C4-2B (cell line): Measurements from ENCODE around the gene PPP6R3.

ENCODE experiments used
- H3K27ac ChIP-seq: fragments of 450-650 bp; 2 replicates; pipeline ENCODE4 v1.5.1; 2017
- CTCF ChIP-seq: fragments of 450-650 bp; conservative IDR thresholded peaks from 2 replicates; pipeline ENCODE4 v1.5.1; 2017; ENCODE audit warnings: mild to moderate bottlenecking
- ZFX ChIP-seq: fragments of 450-650 bp; IDR thresholded peaks from 2 replicates; pipeline ENCODE4 v1.6.1; 2017

Gene PPP6R3

DNA sequence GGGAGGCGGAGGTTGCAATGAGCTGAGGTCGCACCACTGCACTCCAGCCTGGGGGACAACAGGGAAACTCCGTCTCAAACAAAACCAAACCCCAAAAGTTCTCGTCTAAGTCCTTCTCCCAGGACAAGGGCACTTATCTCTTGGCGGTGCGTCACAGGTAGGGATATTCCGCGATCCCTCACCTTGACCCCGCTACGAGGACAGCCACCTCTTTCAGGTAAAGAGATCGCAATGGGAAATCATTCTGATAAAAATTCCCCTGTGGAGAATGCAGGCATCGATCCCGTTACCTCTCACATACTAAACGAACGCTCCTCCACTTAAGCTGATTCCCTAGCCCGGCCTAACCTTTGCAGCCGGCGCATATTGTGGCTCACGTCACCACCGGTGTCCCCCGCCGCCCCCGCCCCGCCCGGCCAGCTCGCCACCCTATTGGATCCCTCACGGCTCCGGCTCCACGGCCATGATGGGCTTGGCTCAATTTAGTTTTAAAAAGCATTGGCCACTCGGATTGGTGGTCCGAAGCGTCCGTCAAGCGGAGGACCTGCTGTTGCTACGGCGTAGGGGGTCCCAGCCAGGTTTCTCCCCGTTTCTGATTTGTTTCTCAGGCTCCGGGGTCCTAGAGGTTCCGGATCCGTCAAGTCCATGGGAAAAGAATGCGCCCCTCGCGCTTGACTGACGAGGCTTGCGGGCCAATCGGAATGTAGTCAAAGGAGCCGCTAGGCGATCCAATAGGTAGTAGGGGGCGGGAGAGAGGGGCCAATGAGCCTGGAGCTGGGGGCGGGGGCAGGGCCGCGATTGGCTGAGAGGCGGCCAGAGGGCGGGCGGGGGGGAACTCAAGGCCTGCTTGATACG lies 439 bp upstream of the PPP6R3 start:
- H3K27ac ChIP-seq: peak overlapping the region; percentile 94
- TF ChIP-seq ZFX (no peak), CTCF (no peak)

DNA sequence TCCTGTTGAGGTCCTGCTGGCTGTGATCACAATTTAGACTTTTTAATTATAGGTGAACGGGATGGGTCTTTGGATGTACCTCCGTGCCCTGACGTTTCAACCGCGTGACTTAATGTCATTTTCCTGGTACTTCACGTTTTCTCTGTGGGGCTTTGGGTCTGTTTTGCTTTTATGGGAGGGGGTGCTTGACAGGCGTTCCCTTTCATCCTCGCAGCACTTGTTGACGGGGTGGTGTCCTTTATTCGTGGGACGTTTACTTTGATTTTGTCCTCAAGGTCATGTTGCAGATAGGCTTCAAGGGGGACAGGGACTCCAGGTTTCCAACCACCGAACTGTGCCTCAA lies 994 bp downstream of the PPP6R3 start:
- peak overlapping the region; percentile 94 for H3K27ac ChIP-seq
- TF ChIP-seq ZFX (no peak), CTCF (no peak)

DNA sequence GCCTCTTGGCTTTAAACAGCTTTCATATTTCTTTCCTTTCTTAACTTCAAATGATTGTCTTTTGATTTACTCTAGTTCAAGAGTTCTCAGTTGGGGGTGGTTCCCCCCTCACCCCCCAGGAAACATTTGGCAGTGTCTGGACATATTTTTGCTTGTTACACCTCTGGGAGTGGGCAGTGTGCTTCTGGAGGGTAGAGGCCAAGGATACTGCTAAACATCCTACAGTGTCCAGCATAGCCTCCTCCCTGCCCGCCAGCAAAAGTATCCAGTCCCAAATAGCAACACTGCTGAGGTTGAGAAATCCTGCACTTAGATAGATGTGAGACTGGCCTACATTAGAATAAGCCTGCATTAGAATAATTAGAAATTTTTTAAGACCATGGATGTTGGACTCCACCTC lies 3.2 kb downstream of the PPP6R3 start:
- no peak overlapping the region for H3K27ac ChIP-seq
- no peak for TF ChIP-seq CTCF
- TF ChIP-seq ZFX: no peak

DNA sequence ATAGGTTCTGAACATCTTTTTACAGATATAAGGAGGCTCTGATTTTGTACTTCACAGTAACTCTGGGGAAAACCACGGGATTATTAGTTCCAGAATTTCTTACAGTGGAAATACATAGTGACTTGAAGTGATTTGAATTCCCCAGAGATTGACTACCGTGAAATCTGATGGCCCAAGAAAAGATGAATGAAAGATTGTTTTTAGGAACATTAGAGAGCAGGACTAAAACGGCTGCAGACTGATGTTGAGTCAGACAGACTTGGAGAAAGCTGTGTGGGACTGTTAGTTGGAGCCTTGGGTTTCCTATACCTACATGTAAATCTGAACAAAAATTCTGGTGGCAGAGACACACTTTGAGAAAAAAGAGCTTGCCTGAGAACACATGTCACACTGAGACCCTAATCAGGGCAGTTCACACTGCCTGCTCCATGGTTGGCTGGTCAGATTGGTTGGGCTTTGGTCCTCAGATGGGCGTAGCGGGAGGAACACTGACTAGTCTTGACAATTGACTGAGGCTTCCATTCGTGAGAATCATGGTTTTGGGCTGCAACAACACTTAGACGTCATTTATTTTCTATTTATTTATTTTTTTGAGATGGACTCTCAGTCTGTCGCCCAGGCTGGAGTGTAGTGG lies 6.8 kb downstream of the PPP6R3 start:
- H3K27ac ChIP-seq: peak overlapping the region; percentile 9
- TF ChIP-seq CTCF (no peak), ZFX (no peak)

GRCh38 chr11:68468217-68468828 lies 7.8 kb downstream of the PPP6R3 start:
- TF ChIP-seq CTCF: no peak
- no peak for TF ChIP-seq ZFX
- H3K27ac ChIP-seq: no peak overlapping the region; the same call in 1 of the 2 replicates

DNA sequence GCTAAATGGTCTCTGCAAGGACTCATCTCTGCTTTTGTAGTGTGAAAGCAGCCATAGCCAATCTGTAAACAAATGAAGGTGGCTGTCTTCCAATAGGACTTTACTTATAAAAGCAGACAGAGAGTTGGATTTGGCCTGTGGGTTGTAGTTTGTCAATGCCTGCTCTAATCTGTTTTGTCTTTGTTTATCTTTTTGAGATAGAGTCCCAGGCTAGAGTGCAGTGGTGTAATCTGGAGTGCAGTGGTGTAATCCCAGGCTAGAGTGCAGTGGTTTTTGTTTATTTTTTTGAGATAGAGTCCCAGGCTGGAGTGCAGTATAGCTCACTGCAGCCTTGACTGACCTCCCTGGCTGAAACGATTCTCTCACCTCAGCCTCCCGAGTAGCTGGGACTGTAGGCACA lies 8.6 kb downstream of the PPP6R3 start:
- TF ChIP-seq CTCF: no peak
- no peak for TF ChIP-seq ZFX
- H3K27ac ChIP-seq: no peak overlapping the region

DNA sequence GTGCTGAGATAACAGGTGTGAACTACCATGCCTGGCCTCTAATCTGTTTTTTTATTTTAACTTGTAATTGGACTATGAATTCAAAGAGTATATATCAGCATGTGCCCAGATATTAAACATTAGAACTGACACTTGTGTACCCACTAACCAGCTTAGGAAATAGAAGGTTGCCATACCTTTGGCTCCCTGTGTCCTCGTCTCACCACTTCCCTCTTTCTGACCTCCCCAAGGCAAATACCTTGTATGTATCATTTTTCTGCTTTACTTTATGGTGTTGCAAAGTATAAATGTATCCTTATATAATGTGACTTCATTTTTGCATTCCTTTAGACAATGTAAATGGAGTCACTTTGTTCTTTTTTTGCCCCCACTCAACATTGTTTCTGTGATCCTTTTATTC lies 9.1 kb downstream of the PPP6R3 start:
- H3K27ac ChIP-seq: no peak overlapping the region
- TF ChIP-seq ZFX (no peak), CTCF (no peak)
